Mammary epithelial cell (primary cell): ENCODE data around the gene NDUFS6.

Source experiments
- EZH2 ChIP-seq: IDR thresholded peaks from 2 replicates; pipeline ENCODE4 v1.6.1; 2012; ENCODE audit warnings: low read length, inconsistent platforms, borderline replicate concordance
- TF ChIP-seq, protein P1 (sequence below), 2 donors: IDR thresholded peaks in 1 of 2; conservative IDR thresholded peaks in 1 of 2; 2 replicates each; pipeline ENCODE4 v1.5.1; 2011 to 2012; ENCODE audit warnings: inconsistent platforms in 2 of 2, low read length in 2 of 2, mild to moderate bottlenecking in 2 of 2, control low read depth in 1 of 2, low read depth in 1 of 2; ENCODE audit not compliant: insufficient read depth in 1 of 2; ENCODE audit errors: extremely low read depth in 1 of 2

DNA sequence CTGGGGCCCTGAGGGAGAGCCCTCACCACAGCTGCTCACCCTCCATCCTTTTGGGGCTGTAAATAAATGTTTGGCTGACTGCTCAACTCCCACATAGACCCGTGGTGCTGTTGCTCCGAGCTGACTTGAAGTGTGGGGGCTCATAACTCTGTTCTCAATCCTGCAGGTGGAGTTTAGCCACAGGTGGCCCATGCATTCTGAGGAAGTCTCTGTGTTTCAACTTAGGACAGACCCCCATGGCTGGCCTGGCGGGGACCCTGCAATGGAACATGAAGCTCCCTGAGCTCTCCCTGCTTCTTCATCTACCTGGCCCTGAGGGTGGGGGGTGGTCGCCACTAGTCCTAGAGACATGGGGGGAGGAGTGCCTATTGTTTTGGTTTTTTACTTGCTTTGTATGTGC lies 19.7 kb downstream of the NDUFS6 start:
- TF ChIP-seq, protein P1, sequence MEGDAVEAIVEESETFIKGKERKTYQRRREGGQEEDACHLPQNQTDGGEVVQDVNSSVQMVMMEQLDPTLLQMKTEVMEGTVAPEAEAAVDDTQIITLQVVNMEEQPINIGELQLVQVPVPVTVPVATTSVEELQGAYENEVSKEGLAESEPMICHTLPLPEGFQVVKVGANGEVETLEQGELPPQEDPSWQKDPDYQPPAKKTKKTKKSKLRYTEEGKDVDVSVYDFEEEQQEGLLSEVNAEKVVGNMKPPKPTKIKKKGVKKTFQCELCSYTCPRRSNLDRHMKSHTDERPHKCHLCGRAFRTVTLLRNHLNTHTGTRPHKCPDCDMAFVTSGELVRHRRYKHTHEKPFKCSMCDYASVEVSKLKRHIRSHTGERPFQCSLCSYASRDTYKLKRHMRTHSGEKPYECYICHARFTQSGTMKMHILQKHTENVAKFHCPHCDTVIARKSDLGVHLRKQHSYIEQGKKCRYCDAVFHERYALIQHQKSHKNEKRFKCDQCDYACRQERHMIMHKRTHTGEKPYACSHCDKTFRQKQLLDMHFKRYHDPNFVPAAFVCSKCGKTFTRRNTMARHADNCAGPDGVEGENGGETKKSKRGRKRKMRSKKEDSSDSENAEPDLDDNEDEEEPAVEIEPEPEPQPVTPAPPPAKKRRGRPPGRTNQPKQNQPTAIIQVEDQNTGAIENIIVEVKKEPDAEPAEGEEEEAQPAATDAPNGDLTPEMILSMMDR (conservative IDR thresholded peaks at IDR 0.05 in 1 of 2, IDR thresholded peaks at IDR 0.05 in 1 of 2; ENCODE audit: extremely low read depth in 1 of 2, insufficient read depth in 1 of 2, low read depth in 1 of 2, low read length in 2 of 2), result no peak
- TF ChIP-seq EZH2, result no peak
